Caco-2 (cell line): ENCODE measurements around the gene DSE. TPM values are rescaled to one million over a fixed set of nuclear protein-coding genes. Genes with fewer than 3 reads are reported as not detected.

Experiments used
- BruUV-seq: library from RNA; stranded (reverse); fragments of 400-500 nt; replicated peaks from 2 replicates; lab custom pipeline; 2021; lab: Mats Ljungman, UMichigan
- CTCF ChIA-PET: fragments of 300-600 bp; sonication (Branson Sonifier 250); formaldehyde crosslinking; loops from one replicate; lab custom pipeline; 2022; ENCODE audit warnings: antibody characterized with exemption; lab: Charles Lee
- POLR2A ChIA-PET: fragments of 300-600 bp; sonication (Branson Sonifier 250); formaldehyde crosslinking; loops from one replicate; lab custom pipeline; 2022; ENCODE audit warnings: antibody characterized with exemption; lab: Charles Lee
- DNase-seq, 2 experiments: peaks; one replicate each; pipeline versions ENCODE4 v3.0.0 to v3.0.0-alpha.2; 2020 to 2022
- H3K27me3 ChIP-seq: replicated peaks from 2 replicates; pipeline ENCODE4 v1.6.0; 2011; ENCODE audit warnings: low read length; ENCODE audit not compliant: control insufficient read depth, insufficient read depth
- H3K36me3 ChIP-seq: 2 replicates; pipeline ENCODE4 v1.5.1; 2011; ENCODE audit warnings: low read length; ENCODE audit not compliant: control insufficient read depth, insufficient read depth
- H3K4me1 ChIP-seq: fragments of 250-450 bp; sonication (Bioruptor Pico); 2 replicates; pipeline ENCODE4 v1.5.1; 2020; ENCODE audit warnings: mild to moderate bottlenecking
- H3K4me3 ChIP-seq: 2 replicates; pipeline ENCODE4 v1.5.1; 2011; ENCODE audit warnings: low read depth, mild to moderate bottlenecking, control low read depth, low read length
- H3K9me3 ChIP-seq: fragments of 250-450 bp; sonication (Bioruptor Pico); 2 replicates; pipeline ENCODE4 v1.5.1; 2020; ENCODE audit warnings: mild to moderate bottlenecking, moderate library complexity
- H3K27ac Mint-ChIP-seq: one replicate; pipeline ENCODE4 v1.8.0; 2022; ENCODE audit warnings: mixed read lengths; ENCODE audit not compliant: unreplicated experiment
- H3K27me3 Mint-ChIP-seq: one replicate; pipeline ENCODE4 v1.8.0; 2022; ENCODE audit warnings: mixed read lengths; ENCODE audit not compliant: insufficient read depth, unreplicated experiment
- H3K36me3 Mint-ChIP-seq: one replicate; pipeline ENCODE4 v1.8.0; 2022; ENCODE audit warnings: mild to moderate bottlenecking, mixed read lengths; ENCODE audit not compliant: insufficient read depth, unreplicated experiment
- H3K4me1 Mint-ChIP-seq: one replicate; pipeline ENCODE4 v1.8.0; 2022; ENCODE audit warnings: low read depth, mixed read lengths; ENCODE audit not compliant: unreplicated experiment
- H3K4me3 Mint-ChIP-seq: one replicate; pipeline ENCODE4 v1.8.0; 2022; ENCODE audit warnings: mild to moderate bottlenecking, moderate library complexity, mixed read lengths; ENCODE audit not compliant: unreplicated experiment
- H3K9me3 Mint-ChIP-seq: one replicate; pipeline ENCODE4 v1.8.0; 2022; ENCODE audit warnings: mixed read lengths; ENCODE audit not compliant: unreplicated experiment
- intact Hi-C: fragments of 100-400 bp; cut with micrococcal nuclease; formaldehyde crosslinking; loops from one replicate; pipeline ENCODE4 v1.10.0; 2022; ENCODE audit not compliant: unreplicated experiment
- total RNA-seq: library from RNA; stranded (reverse); gene quantifications from 2 replicates; pipeline ENCODE4 v1.2.3, GENCODE V29; 2022
- TF ChIP-seq, protein P1 (sequence below), 2 experiments: fragments of 200-600 bp in 1 of 2; IDR thresholded peaks; 1 replicate in 1 of 2; 2 replicates in 1 of 2; pipeline versions ENCODE4 v1.5.1 to v1.8.0; 2011 to 2022; ENCODE audit warnings: antibody characterized with exemption in 1 of 2, control low read depth in 1 of 2, inconsistent platforms in 1 of 2, low read depth in 1 of 2, low read length in 1 of 2, mild to moderate bottlenecking in 1 of 2, moderate library complexity in 1 of 2; ENCODE audit not compliant: insufficient read depth in 1 of 2, severe bottlenecking in 1 of 2, unreplicated experiment in 1 of 2

Gene DSE
- total RNA-seq, 1 experiment from 2014 or later, result 2.8 TPM

DNA sequence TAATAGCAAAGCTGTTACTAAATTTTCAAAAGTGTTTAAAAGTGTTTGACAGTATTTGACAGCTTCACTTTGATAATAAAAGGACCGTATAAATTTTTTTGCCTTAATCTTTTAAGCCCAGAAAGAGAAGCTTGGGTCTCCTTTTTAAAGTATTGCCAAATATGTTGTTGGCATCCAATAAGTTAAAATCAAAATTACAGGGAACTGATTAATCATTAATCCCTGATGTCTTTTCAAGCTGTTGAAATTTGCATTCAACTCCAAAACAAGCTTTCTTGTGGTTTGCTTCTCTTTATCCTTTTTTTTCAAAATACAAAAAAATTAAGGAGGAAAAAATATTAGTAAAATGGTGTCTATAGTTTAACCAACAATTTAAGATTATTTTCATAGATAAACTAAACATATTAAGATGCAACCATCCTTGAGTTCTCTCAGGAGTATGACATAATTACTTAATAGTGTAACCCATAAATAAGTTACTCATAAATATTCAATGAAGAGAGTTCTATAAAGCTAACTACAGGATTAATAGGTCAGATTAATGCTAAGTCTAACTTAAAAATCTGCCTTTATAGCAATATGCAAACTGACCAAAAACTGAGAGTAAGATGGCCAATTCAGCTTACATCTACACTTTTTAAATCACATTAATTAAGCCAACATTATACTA, 63.4 kb downstream of the DSE start:
- Mint-ChIP-seq H3K27me3 (peaks cover 3% of the 10 kb centered on the region), H3K4me1 (no peaks in the 10 kb centered on the region), H3K27ac (no peak overlapping the region), H3K36me3 (no peaks in the 10 kb centered on the region), H3K4me3 (no peak overlapping the region), H3K9me3 (no peaks in the 10 kb centered on the region)
- DNase-seq, result no peak
- TF ChIP-seq, protein P1, sequence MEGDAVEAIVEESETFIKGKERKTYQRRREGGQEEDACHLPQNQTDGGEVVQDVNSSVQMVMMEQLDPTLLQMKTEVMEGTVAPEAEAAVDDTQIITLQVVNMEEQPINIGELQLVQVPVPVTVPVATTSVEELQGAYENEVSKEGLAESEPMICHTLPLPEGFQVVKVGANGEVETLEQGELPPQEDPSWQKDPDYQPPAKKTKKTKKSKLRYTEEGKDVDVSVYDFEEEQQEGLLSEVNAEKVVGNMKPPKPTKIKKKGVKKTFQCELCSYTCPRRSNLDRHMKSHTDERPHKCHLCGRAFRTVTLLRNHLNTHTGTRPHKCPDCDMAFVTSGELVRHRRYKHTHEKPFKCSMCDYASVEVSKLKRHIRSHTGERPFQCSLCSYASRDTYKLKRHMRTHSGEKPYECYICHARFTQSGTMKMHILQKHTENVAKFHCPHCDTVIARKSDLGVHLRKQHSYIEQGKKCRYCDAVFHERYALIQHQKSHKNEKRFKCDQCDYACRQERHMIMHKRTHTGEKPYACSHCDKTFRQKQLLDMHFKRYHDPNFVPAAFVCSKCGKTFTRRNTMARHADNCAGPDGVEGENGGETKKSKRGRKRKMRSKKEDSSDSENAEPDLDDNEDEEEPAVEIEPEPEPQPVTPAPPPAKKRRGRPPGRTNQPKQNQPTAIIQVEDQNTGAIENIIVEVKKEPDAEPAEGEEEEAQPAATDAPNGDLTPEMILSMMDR (IDR thresholded peaks at IDR 0.05; ENCODE audit: insufficient read depth in 1 of 2, low read depth in 1 of 2, low read length in 1 of 2, severe bottlenecking in 1 of 2, unreplicated experiment in 1 of 2), result no peak
- H3K36me3 ChIP-seq, result no peaks in the 10 kb centered on the region
- BruUV-seq, result no TSS peak
- intact Hi-C loops, result no loop called here
- ChIA-PET POLR2A (no interaction called here), CTCF (no interaction called here)
- no peaks in the 10 kb centered on the region for H3K4me1 ChIP-seq
- no peaks in the 10 kb centered on the region; the same call in 1 of the 2 replicates for H3K27me3 ChIP-seq
- H3K4me3 ChIP-seq, result no peak overlapping the region
- no peaks in the 10 kb centered on the region for H3K9me3 ChIP-seq

DNA sequence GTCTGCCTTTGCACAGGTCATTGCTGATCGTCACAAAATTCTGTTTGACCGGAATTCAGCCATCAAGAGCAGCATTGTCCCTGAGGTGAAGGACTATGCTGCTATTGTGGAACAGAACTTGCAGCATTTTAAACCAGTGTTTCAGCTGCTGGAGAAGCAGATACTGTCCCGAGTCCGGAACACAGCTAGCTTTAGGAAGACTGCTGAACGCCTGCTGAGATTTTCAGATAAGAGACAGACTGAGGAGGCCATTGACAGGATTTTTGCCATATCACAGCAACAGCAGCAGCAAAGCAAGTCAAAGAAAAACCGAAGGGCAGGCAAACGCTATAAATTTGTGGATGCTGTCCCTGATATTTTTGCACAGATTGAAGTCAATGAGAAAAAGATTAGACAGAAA, 65.8 kb downstream of the DSE start:
- BruUV-seq, result no TSS peak
- POLR2A ChIA-PET, result no interaction called here
- Histone ChIP-seq H3K9me3 (no peaks in the 10 kb centered on the region), H3K27me3 (no peaks in the 10 kb centered on the region; the same call in none of the 2 replicates), H3K4me3 (no peak overlapping the region), H3K4me1 (no peaks in the 10 kb centered on the region), H3K36me3 (no peaks in the 10 kb centered on the region)
- H3K27me3 Mint-ChIP-seq, result peaks cover 9% of the 10 kb centered on the region
- H3K9me3 Mint-ChIP-seq, result no peaks in the 10 kb centered on the region
- H3K27ac Mint-ChIP-seq, result no peak overlapping the region
- TF ChIP-seq, protein P1 (IDR thresholded peaks at IDR 0.05; ENCODE audit: insufficient read depth in 1 of 2, low read depth in 1 of 2, low read length in 1 of 2, severe bottlenecking in 1 of 2, unreplicated experiment in 1 of 2), result no peak
- H3K4me1 Mint-ChIP-seq, result no peaks in the 10 kb centered on the region
- H3K36me3 Mint-ChIP-seq, result no peaks in the 10 kb centered on the region
- no peak for DNase-seq
- CTCF ChIA-PET, result no interaction called here
- no peak overlapping the region for H3K4me3 Mint-ChIP-seq
- intact Hi-C loops, result no loop called here

DNA sequence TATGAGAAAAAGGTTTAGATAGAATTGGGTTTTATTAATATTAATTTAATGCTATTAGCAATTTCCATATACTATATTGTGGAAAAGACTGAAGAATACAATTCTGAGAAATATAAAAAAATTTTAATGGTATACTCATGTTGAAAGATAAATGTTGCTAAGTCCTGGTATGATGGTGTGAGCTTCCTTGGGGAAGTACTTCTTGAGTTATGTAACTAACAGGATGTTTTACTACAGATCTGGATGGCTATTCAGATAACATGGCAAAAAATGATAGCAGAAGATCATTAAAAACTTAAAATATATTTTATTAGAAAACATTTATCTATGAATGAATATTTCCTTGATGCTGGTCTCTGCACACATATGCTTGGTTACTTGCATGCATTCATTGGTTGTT, 66.9 kb downstream of the DSE start:
- Histone ChIP-seq H3K36me3 (no peaks in the 10 kb centered on the region), H3K4me3 (no peak overlapping the region), H3K9me3 (no peaks in the 10 kb centered on the region), H3K4me1 (no peaks in the 10 kb centered on the region), H3K27me3 (no peaks in the 10 kb centered on the region; the same call in none of the 2 replicates)
- H3K27me3 Mint-ChIP-seq, result peaks cover 19% of the 10 kb centered on the region
- H3K36me3 Mint-ChIP-seq, result no peaks in the 10 kb centered on the region
- ChIA-PET CTCF (no interaction called here), POLR2A (no interaction called here)
- H3K9me3 Mint-ChIP-seq, result no peaks in the 10 kb centered on the region
- no peak overlapping the region for H3K27ac Mint-ChIP-seq
- intact Hi-C loops, result no loop called here
- no peak overlapping the region for H3K4me3 Mint-ChIP-seq
- BruUV-seq, result no TSS peak
- no peak for DNase-seq
- H3K4me1 Mint-ChIP-seq, result no peaks in the 10 kb centered on the region
- TF ChIP-seq, protein P1 (IDR thresholded peaks at IDR 0.05; ENCODE audit: insufficient read depth in 1 of 2, low read depth in 1 of 2, low read length in 1 of 2, severe bottlenecking in 1 of 2, unreplicated experiment in 1 of 2), result no peak
